MM.1S (cell line): Measurements from ENCODE around the gene RASAL2.

ENCODE experiments used
- CTCF ChIP-seq: fragments of 300-600 bp; sonication (generic); IDR thresholded peaks from 2 replicates; pipeline ENCODE4 v1.5.1; 2016; ENCODE audit warnings: antibody characterized with exemption, low read length, mixed read lengths
- EZH2 ChIP-seq: fragments of 300-600 bp; sonication (generic); optimal IDR thresholded peaks from 2 replicates; pipeline ENCODE3; 2017; ENCODE audit warnings: low read depth, mild to moderate bottlenecking, antibody characterized with exemption, low read length, mixed read lengths
- EZH2phosphoT487 ChIP-seq: fragments of 300-600 bp; sonication (generic); IDR thresholded peaks from 2 replicates; pipeline ENCODE4 v1.6.1; 2018; ENCODE audit warnings: antibody characterized with exemption, low read length

GRCh38 chr1:178101266-178101630 is 7.3 kb downstream of the RASAL2 start:
- TF ChIP-seq CTCF (no peak), EZH2 (no peak), EZH2phosphoT487 (no peak)
